Measurements from ENCODE around the gene BDNF. TPM values are rescaled to one million over a fixed set of nuclear protein-coding genes. Genes with fewer than 3 reads are reported as not detected.
"Not testable (repeated sequence)": the region's sequence is repeated elsewhere in the genome, so short reads cannot be mapped to it uniquely, and the experiment has no call there.

The BDNF gene
- polyA plus RNA-seq (ENCODE audit: insufficient read length in 4 of 4) = 1 to 10 TPM; 1.4 to 2.2 (median 1.7) TPM

GRCh38 chr11:27700351-27701301, at the start of gene BDNF:
Gene BDNF (minus strand): TSS chr11:27700455. CDS start chr11:27658564, 41,891 bp downstream.
- no peak for DNase-seq (ENCODE audit: low read depth in 4 of 4, low spot score in 3 of 4)

GRCh38 chr11:27740362-27741013, 40.2 kb upstream of the BDNF start:
- no peak for DNase-seq (ENCODE audit: low read depth in 4 of 4, low spot score in 3 of 4)

- no peak for DNase-seq (ENCODE audit: low read depth in 4 of 4, low spot score in 3 of 4)
These were observed 35.0 kb upstream of the BDNF start for GRCh38 chr11:27735281-27735680.

- not testable (repeated sequence) for DNase-seq (ENCODE audit: low read depth in 4 of 4, low spot score in 3 of 4)
These were observed 31.5 kb upstream of the BDNF start for GRCh38 chr11:27731803-27732202.

GRCh38 chr11:27726981-27727380, 26.7 kb upstream of the BDNF start:
- no peak for DNase-seq (ENCODE audit: low read depth in 4 of 4, low spot score in 3 of 4)

GRCh38 chr11:27723687-27724086, 23.4 kb upstream of the BDNF start:
- no peak for DNase-seq (ENCODE audit: low read depth in 4 of 4, low spot score in 3 of 4)

GRCh38 chr11:27722953-27723344, 22.7 kb upstream of the BDNF start:
- DNase-seq (ENCODE audit: low read depth in 4 of 4, low spot score in 3 of 4) = no peak

- DNase-seq (ENCODE audit: low read depth in 4 of 4, low spot score in 3 of 4) = no peak
These were observed 22.1 kb upstream of the BDNF start for GRCh38 chr11:27722117-27722952.

GRCh38 chr11:27721264-27722116, 21.2 kb upstream of the BDNF start:
- no peak for DNase-seq (ENCODE audit: low read depth in 4 of 4, low spot score in 3 of 4)

GRCh38 chr11:27720277-27720830, 20.1 kb upstream of the BDNF start:
- peak in 2 of 4 donors; percentile 67 to 74 for DNase-seq (ENCODE audit: low read depth in 4 of 4, low spot score in 3 of 4)

- DNase-seq (ENCODE audit: low read depth in 4 of 4, low spot score in 3 of 4) = no peak
These were observed 19.3 kb upstream of the BDNF start for GRCh38 chr11:27719546-27719925.

- no peak for DNase-seq (ENCODE audit: low read depth in 4 of 4, low spot score in 3 of 4)
These were observed 18.7 kb upstream of the BDNF start for GRCh38 chr11:27718863-27719545.

GRCh38 chr11:27718346-27718862, 18.1 kb upstream of the BDNF start:
- DNase-seq (ENCODE audit: low read depth in 4 of 4, low spot score in 3 of 4) = no peak

GRCh38 chr11:27717801-27718229, 17.6 kb upstream of the BDNF start:
- no peak for DNase-seq (ENCODE audit: low read depth in 4 of 4, low spot score in 3 of 4)

- no peak for DNase-seq (ENCODE audit: low read depth in 4 of 4, low spot score in 3 of 4)
These were observed 17.1 kb upstream of the BDNF start for GRCh38 chr11:27717377-27717776.

GRCh38 chr11:27716835-27717234, 16.6 kb upstream of the BDNF start:
- no peak for DNase-seq (ENCODE audit: low read depth in 4 of 4, low spot score in 3 of 4)

GRCh38 chr11:27716216-27716615, 16.0 kb upstream of the BDNF start:
- DNase-seq (ENCODE audit: low read depth in 4 of 4, low spot score in 3 of 4) = no peak

- no peak for DNase-seq (ENCODE audit: low read depth in 4 of 4, low spot score in 3 of 4)
These were observed 11.5 kb upstream of the BDNF start for GRCh38 chr11:27711725-27712124.

- no peak for DNase-seq (ENCODE audit: low read depth in 4 of 4, low spot score in 3 of 4)
These were observed 10.3 kb upstream of the BDNF start for GRCh38 chr11:27710536-27710935.
